Measurements from ENCODE around the gene AUTS2. TPM values are rescaled to one million over a fixed set of nuclear protein-coding genes. Genes with fewer than 3 reads are reported as not detected.

AUTS2 gene
- polyA plus RNA-seq, 3 donors, result 0.08 to 0.35 TPM; not detected in 1

- H3K9me3 Mint-ChIP-seq, result peaks cover 0 to 2% (median 0%) of the 10 kb centered on the region in 7 donors
- Histone ChIP-seq H3K79me2 (ENCODE audit: insufficient read depth, low read length) (no peaks in the 10 kb centered on the region), H3K27ac (ENCODE audit: low read depth in 1 of 2, low read length in 2 of 2) (no peak overlapping the region), H3K36me3 (replicated peaks in 1 of 2; ENCODE audit: control insufficient read depth in 1 of 2, insufficient read depth in 2 of 2, low read length in 2 of 2) (no peaks in the 10 kb centered on the region), H3K27me3 (ENCODE audit: control insufficient read depth in 2 of 2, insufficient read depth in 2 of 2, low read length in 2 of 2) (no peaks in the 10 kb centered on the region), H3K9me3 (replicated peaks in 1 of 2; ENCODE audit: control insufficient read depth in 1 of 2, insufficient read depth in 1 of 2, low read length in 2 of 2) (no peaks in the 10 kb centered on the region), H3K4me2 (replicated peaks; ENCODE audit: extremely low read depth, low read length, poor library complexity, severe bottlenecking) (no peak overlapping the region), H3K4me1 (ENCODE audit: control insufficient read depth in 1 of 2, insufficient read depth in 2 of 2, low read length in 2 of 2) (no peaks in the 10 kb centered on the region), H3K9ac (ENCODE audit: insufficient read depth, low read length, poor library complexity, severe bottlenecking) (no peak overlapping the region), H4K20me1 (ENCODE audit: insufficient read depth, low read length) (no peaks in the 10 kb centered on the region), H2AFZ (ENCODE audit: insufficient read depth, low read depth, low read length, poor library complexity, severe bottlenecking) (no peak overlapping the region), H3K4me3 (replicated peaks in 1 of 3; ENCODE audit: low read depth in 2 of 3, low read length in 3 of 3) (no peak overlapping the region)
- 73% methylated on average over 3 of the region's 4 CpGs for WGBS (ENCODE audit: insufficient coverage)
- TF ChIP-seq CTCF (IDR thresholded peaks at IDR 0.05), result no peak
- H3K4me3 Mint-ChIP-seq, result no peak overlapping the region
- no peak for DNase-seq
- H3K4me1 Mint-ChIP-seq, result peaks cover 6% of the 10 kb centered on the region
- H3K36me3 Mint-ChIP-seq, result no peaks in the 10 kb centered on the region
- intact Hi-C loops (cut with micrococcal nuclease), result loop anchor here in 1 of 2 donors (10.0 kb wide), 1 partner anchor 1762 kb away; no protein-coding TSS in a partner anchor
- H3K27me3 Mint-ChIP-seq (ENCODE audit: low read depth in 3 of 3), result peaks cover 0 to 1% (median 0%) of the 10 kb centered on the region in 3 donors
- H3K27ac Mint-ChIP-seq, result no peak overlapping the region
Observed at GRCh38 chr7:69937097-69937496, 338.8 kb downstream of the AUTS2 start.

- WGBS (ENCODE audit: insufficient coverage), result no CpG with 5 or more reads among the region's 1 CpG
- H3K4me3 Mint-ChIP-seq, result no peak overlapping the region
- Histone ChIP-seq H3K9ac (ENCODE audit: insufficient read depth, low read length, poor library complexity, severe bottlenecking) (no peak overlapping the region), H3K27me3 (ENCODE audit: control insufficient read depth in 2 of 2, insufficient read depth in 2 of 2, low read length in 2 of 2) (no peaks in the 10 kb centered on the region), H4K20me1 (ENCODE audit: insufficient read depth, low read length) (no peaks in the 10 kb centered on the region), H3K4me2 (replicated peaks; ENCODE audit: extremely low read depth, low read length, poor library complexity, severe bottlenecking) (no peak overlapping the region), H3K27ac (ENCODE audit: low read depth in 1 of 2, low read length in 2 of 2) (no peak overlapping the region), H2AFZ (ENCODE audit: insufficient read depth, low read depth, low read length, poor library complexity, severe bottlenecking) (no peak overlapping the region), H3K9me3 (replicated peaks in 1 of 2; ENCODE audit: control insufficient read depth in 1 of 2, insufficient read depth in 1 of 2, low read length in 2 of 2) (no peaks in the 10 kb centered on the region), H3K4me1 (ENCODE audit: control insufficient read depth in 1 of 2, insufficient read depth in 2 of 2, low read length in 2 of 2) (no peaks in the 10 kb centered on the region), H3K36me3 (replicated peaks in 1 of 2; ENCODE audit: control insufficient read depth in 1 of 2, insufficient read depth in 2 of 2, low read length in 2 of 2) (no peaks in the 10 kb centered on the region), H3K4me3 (replicated peaks in 1 of 3; ENCODE audit: low read depth in 2 of 3, low read length in 3 of 3) (no peak overlapping the region), H3K79me2 (ENCODE audit: insufficient read depth, low read length) (no peaks in the 10 kb centered on the region)
- peaks cover 0 to 2% (median 0%) of the 10 kb centered on the region in 7 donors for H3K9me3 Mint-ChIP-seq
- peaks cover 6% of the 10 kb centered on the region for H3K4me1 Mint-ChIP-seq
- H3K27me3 Mint-ChIP-seq (ENCODE audit: low read depth in 3 of 3), result no peaks in the 10 kb centered on the region
- no peak for DNase-seq
- intact Hi-C loops (cut with micrococcal nuclease), result loop anchor here in 1 of 2 donors (10.0 kb wide), 1 partner anchor 1765 kb away; no protein-coding TSS in a partner anchor
- TF ChIP-seq CTCF (IDR thresholded peaks at IDR 0.05), result no peak
- no peak overlapping the region for H3K27ac Mint-ChIP-seq
- no peaks in the 10 kb centered on the region for H3K36me3 Mint-ChIP-seq
Observed at GRCh38 chr7:69939317-69939716, 341.0 kb downstream of the AUTS2 start.

Measured in CD14-positive monocyte (primary cell).